ACC112 (cell line): ENCODE data around the gene TREH.

Source experiments
- H2AFZ ChIP-seq: fragments of 200-600 bp; sonication (generic); one replicate; pipeline ENCODE4 v1.6.0; 2017; ENCODE audit warnings: antibody characterized with exemption, low read length; ENCODE audit not compliant: unreplicated experiment
- H3K27ac ChIP-seq: fragments of 200-600 bp; sonication (generic); 2 replicates; pipeline ENCODE4 v1.5.1; 2014; ENCODE audit warnings: low read depth, mild to moderate bottlenecking, antibody characterized with exemption, low read length, moderate library complexity
- H3K27me3 ChIP-seq: fragments of 200-600 bp; sonication (generic); 2 replicates; pipeline ENCODE4 v1.6.1; 2014; ENCODE audit warnings: mild to moderate bottlenecking, antibody characterized with exemption, low read length, moderate library complexity, mixed read lengths; ENCODE audit not compliant: insufficient read depth
- H3K36me3 ChIP-seq: fragments of 200-600 bp; sonication (generic); 2 replicates; pipeline ENCODE4 v1.6.1; 2016; ENCODE audit warnings: mild to moderate bottlenecking, antibody characterized with exemption, low read length, moderate library complexity, mixed read lengths; ENCODE audit not compliant: insufficient read depth
- H3K4me1 ChIP-seq: fragments of 200-600 bp; sonication (generic); one replicate; pipeline ENCODE4 v1.6.1; 2016; ENCODE audit warnings: low read length, mixed read lengths; ENCODE audit not compliant: insufficient read depth, unreplicated experiment, control insufficient read depth
- H3K4me3 ChIP-seq: fragments of 200-600 bp; sonication (generic); 2 replicates; pipeline ENCODE4 v1.5.1; 2014; ENCODE audit warnings: mild to moderate bottlenecking, low read depth, low read length
- H3K79me2 ChIP-seq: fragments of 200-600 bp; sonication (generic); one replicate; pipeline ENCODE4 v1.6.0; 2016; ENCODE audit warnings: low read length; ENCODE audit not compliant: control insufficient read depth, unreplicated experiment, insufficient read depth

TREH gene

GRCh38 chr11:118657709-118658428 is 21.6 kb downstream of the TREH start:
- H3K27ac ChIP-seq: no peak overlapping the region
- no peak overlapping the region for H3K4me3 ChIP-seq
- no peaks in the 10 kb centered on the region for H3K79me2 ChIP-seq

GRCh38 chr11:118657238-118657637 is 22.2 kb downstream of the TREH start:
- no peaks in the 10 kb centered on the region for H3K27me3 ChIP-seq
- no peak overlapping the region for H3K4me3 ChIP-seq
- H3K36me3 ChIP-seq: peaks cover 21% of the 10 kb centered on the region
- H3K27ac ChIP-seq: no peak overlapping the region
- H3K4me1 ChIP-seq: no peaks in the 10 kb centered on the region
- no peaks in the 10 kb centered on the region for H3K79me2 ChIP-seq
- H2AFZ ChIP-seq: no peak overlapping the region

More at GRCh38 chr11:118657709-118658428, 21.6 kb downstream of the TREH start:
- Histone ChIP-seq H3K4me1 (no peaks in the 10 kb centered on the region), H3K36me3 (peaks cover 21% of the 10 kb centered on the region), H2AFZ (no peak overlapping the region), H3K27me3 (no peaks in the 10 kb centered on the region)

GRCh38 chr11:118656563-118657165 is 22.8 kb downstream of the TREH start:
- H2AFZ ChIP-seq: no peak overlapping the region
- no peaks in the 10 kb centered on the region for H3K4me1 ChIP-seq
- no peak overlapping the region for H3K4me3 ChIP-seq
- H3K27me3 ChIP-seq: no peaks in the 10 kb centered on the region
- no peaks in the 10 kb centered on the region for H3K79me2 ChIP-seq
- H3K36me3 ChIP-seq: peaks cover 21% of the 10 kb centered on the region
- H3K27ac ChIP-seq: no peak overlapping the region

- Histone ChIP-seq H3K36me3 (peaks cover 26% of the 10 kb centered on the region), H3K4me1 (no peaks in the 10 kb centered on the region), H3K79me2 (no peaks in the 10 kb centered on the region), H3K27ac (no peak overlapping the region), H3K4me3 (no peak overlapping the region), H3K27me3 (no peaks in the 10 kb centered on the region), H2AFZ (no peak overlapping the region)
These were observed 23.8 kb downstream of the TREH start for GRCh38 chr11:118655486-118656190.

- no peak overlapping the region for H2AFZ ChIP-seq
- peaks cover 35% of the 10 kb centered on the region for H3K36me3 ChIP-seq
- no peak overlapping the region for H3K27ac ChIP-seq
These were observed 25.6 kb downstream of the TREH start for GRCh38 chr11:118653684-118654390.

GRCh38 chr11:118652681-118653181 is 26.7 kb downstream of the TREH start:
- Histone ChIP-seq H3K79me2 (no peaks in the 10 kb centered on the region), H3K27me3 (no peaks in the 10 kb centered on the region), H3K4me1 (no peaks in the 10 kb centered on the region), H3K36me3 (peaks cover 35% of the 10 kb centered on the region), H3K4me3 (no peak overlapping the region), H2AFZ (no peak overlapping the region), H3K27ac (no peak overlapping the region)

More at GRCh38 chr11:118653684-118654390, 25.6 kb downstream of the TREH start:
- Histone ChIP-seq H3K79me2 (no peaks in the 10 kb centered on the region), H3K4me3 (no peak overlapping the region), H3K4me1 (no peaks in the 10 kb centered on the region), H3K27me3 (no peaks in the 10 kb centered on the region)

- no peak overlapping the region for H3K27ac ChIP-seq
- H2AFZ ChIP-seq: no peak overlapping the region
- peaks cover under 1% of the 10 kb centered on the region for H3K4me1 ChIP-seq
- H3K79me2 ChIP-seq: no peaks in the 10 kb centered on the region
- no peaks in the 10 kb centered on the region for H3K27me3 ChIP-seq
- peaks cover 38% of the 10 kb centered on the region for H3K36me3 ChIP-seq
- no peak overlapping the region for H3K4me3 ChIP-seq
These were observed 27.6 kb downstream of the TREH start for GRCh38 chr11:118651820-118652219.

- Histone ChIP-seq H2AFZ (no peak overlapping the region), H3K27me3 (no peaks in the 10 kb centered on the region), H3K79me2 (no peaks in the 10 kb centered on the region), H3K4me1 (peaks cover 4% of the 10 kb centered on the region), H3K36me3 (peaks cover 42% of the 10 kb centered on the region), H3K27ac (no peak overlapping the region), H3K4me3 (no peak overlapping the region)
These were observed 29.1 kb downstream of the TREH start for GRCh38 chr11:118650366-118650765.

- Histone ChIP-seq H3K36me3 (peaks cover 39% of the 10 kb centered on the region), H3K27ac (no peak overlapping the region), H3K4me3 (no peak overlapping the region), H3K27me3 (no peaks in the 10 kb centered on the region), H3K4me1 (peaks cover 4% of the 10 kb centered on the region), H2AFZ (no peak overlapping the region), H3K79me2 (no peaks in the 10 kb centered on the region)
These were observed 29.5 kb downstream of the TREH start for GRCh38 chr11:118649941-118650340.

- no peak overlapping the region for H2AFZ ChIP-seq
- H3K4me3 ChIP-seq: no peak overlapping the region
- peaks cover 4% of the 10 kb centered on the region for H3K4me1 ChIP-seq
- no peak overlapping the region for H3K27ac ChIP-seq
- peaks cover 41% of the 10 kb centered on the region for H3K36me3 ChIP-seq
- no peaks in the 10 kb centered on the region for H3K27me3 ChIP-seq
- H3K79me2 ChIP-seq: no peaks in the 10 kb centered on the region
These were observed 31.2 kb downstream of the TREH start for GRCh38 chr11:118648291-118648690.
